Renal pelvis (tissue), 4 donors: ENCODE results near the gene JAKMIP3. TPM values are rescaled to one million over a fixed set of nuclear protein-coding genes. Genes with fewer than 3 reads are reported as not detected.
A peak's percentile ranks its signal among the peaks of the same experiment; 100 is the strongest.

Experiments used
- DNase-seq: peaks from one replicate; pipeline ENCODE4 v3.0.0-alpha.2; 2013
- polyA plus RNA-seq, 3 donors: library from polyadenylated mRNA; unstranded; fragments of 120-200 nt; gene quantifications; one replicate each; pipeline ENCODE4 v1.2.1, GENCODE V29; 2013; ENCODE audit not compliant: insufficient read length in 3 of 3

The JAKMIP3 gene
- polyA plus RNA-seq, 3 donors: 0.19 to 0.41 (median 0.39) TPM

DNA sequence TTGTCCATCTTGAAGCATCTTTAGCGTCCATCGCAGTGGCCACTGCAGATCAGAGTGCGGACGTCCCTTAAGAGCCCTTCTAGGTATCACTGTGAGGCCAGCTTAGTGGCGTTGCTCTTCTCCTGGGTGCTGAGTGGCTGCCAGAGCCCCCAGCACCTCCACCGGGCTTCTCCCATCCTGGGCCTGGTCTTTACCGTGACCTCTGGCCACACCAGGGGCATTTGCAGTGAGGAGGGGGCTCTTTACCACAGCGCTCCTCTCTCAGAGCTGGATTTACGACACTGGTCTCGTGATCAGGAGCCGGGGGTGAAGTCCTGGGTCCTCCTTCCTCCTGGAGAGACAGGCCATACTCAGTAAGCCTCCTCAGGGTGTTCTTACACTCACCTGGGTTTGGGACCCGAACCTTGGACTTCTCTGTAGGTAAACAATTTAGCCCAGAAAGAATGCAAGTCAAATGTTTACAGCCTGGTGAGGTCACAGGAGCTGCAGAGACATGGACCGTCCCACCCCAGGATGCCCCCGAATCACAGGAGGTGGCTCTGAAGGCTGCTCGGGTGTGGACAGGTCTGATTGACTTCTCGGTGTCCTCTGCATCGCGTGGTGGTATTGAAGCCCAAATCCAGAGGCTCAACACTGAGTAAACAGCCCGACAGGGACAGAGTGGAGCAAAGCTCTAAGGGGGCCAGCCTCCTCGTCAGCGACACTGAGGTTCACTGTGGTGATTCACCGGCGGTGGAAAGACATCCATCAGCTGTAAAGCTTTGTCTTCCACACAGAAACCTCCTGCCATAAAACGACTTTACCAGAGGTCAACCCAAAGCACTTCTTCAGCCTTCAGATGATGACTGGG lies 33.0 kb downstream of the JAKMIP3 start:
- DNase-seq: no peak

DNA sequence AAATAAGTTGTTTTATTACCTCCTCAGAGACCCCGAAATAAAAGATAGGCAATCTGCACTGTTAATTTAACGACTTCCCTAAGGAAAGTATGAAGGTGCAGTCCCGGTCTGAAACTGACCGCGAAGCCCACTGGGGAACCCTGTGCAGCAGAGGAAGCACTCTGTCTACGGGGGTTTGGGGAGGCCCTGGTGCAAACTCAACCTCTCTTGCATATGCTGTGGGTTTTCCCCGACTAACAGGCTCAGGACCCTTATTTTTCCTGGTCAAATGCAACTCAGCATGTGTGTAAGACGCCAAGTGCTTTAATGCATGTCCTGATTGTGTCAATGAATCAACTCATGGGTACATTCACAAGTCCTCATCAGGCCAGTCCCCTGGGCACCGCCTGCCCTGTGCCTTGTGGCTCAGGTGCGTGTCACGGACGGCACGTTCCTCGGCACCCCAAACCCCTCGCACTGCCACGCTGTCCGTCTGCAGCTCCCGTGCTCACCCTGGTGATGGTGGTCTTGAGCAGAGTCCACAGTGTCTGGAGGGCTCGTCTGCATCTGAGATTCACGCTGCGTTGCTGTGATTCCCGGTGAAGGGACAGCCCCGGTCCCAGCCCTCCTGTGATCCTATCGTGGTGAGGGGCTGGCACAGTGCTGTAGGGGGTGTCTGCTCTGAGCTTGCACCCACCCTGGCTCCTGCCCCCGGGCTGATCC lies 33.8 kb downstream of the JAKMIP3 start:
- DNase-seq: no peak

DNA sequence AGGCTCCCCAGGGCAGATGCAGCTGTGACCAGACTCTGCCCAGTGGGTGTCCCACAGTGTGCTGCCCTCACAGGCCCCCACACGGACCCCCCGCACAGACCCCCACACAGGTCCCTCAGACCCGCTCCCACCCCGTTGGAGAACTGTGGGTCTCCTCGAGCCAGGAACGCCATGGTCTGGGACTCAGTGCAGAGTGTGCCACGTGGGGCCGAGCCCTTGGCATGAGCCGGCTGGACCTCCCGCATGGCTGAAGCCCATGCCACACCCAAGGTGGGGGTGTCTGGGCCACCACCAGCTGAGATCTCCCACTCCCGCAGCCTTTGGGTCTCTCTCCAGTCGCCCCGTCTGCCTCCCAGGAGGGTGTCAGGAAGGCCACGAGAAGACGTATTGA lies 34.3 kb downstream of the JAKMIP3 start:
- no peak for DNase-seq

DNA sequence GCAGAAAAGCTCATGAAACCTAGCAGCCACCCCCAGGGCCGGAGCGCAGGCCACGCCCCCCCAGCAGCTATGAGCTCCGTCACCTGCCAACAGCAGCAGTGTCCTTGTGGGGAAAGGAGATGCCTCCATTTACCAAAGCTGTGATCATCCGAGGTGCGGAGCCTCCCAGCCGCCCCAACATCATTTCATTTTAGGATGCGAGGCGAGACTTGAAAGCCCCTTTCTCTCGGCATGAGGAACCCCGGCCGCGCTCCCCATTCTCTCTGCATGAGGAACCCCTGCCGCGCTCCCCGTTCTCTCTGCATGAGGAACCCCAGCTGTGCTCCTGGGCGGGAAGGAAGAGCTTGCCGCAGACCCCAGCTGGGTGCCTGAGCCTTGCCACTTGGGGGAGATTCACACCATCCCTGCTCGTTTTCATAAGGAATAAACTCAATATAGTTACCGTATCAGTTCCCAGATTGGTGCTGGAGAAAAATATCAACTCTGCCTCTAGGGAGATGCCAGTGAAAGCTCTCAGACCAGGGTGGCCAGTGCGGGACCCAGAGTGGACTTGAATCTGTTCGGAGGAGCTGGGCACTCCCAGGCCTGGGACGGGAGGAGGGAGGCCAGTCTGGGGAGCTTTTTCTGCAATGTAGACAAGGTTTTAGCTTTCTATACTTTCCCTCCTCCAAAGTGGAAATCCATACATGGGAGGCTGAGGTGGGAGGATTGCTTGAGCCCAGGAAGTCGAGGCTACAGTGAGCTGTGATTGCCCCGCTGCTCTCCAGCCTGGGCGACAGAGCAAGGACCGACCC lies 35.0 kb downstream of the JAKMIP3 start:
- no peak for DNase-seq

DNA sequence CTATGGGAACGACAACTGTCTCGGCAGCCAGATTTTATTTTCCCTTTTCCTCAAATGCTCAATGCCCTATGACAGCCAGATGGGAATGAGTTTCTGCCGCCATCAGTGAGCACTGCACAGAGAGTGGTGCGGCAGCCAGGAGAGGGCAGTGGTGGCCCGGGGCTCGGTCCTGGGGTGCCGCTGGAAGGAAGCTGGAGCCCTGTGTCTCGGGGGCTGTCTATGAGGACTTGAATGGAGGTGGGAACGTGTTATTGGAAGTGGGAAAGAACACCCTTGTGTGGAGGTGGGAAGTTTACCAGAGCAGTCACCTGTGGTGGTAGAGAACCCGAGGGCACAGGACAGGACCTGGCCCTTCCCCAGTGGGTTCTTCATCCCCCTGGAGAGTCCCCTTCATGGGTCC lies 35.8 kb downstream of the JAKMIP3 start:
- DNase-seq: no peak

DNA sequence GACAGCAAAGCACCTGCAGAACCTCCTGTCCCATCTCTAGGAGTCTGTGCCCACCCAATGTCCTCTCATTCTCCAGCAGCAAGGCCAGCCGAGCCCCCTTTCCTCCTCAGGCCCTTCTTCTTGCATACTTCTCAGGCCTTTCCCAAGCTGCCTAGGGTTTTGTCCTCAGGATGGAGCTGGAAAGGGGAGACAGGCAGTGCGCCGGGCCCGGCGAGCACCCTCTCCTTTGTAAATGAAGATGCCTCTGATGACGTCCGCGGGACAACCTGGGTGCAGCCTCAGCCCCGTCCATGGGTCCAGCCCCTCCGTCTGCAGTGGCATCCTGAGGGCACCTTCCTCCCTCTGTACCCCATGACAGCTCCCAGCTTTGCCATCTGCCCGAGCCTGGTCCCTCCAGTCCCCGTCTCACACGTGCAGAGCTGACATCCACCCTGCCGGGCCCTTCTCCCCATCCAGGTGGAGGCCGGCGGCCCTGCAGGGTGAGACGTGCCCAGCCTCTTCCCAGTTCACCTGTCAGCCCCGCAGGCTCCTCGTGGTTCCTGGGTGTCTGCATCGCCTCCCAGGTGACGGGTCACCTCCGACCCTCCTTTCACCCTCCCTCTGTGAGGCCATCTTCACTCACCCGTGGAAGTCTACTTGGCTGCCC lies 36.4 kb downstream of the JAKMIP3 start:
- no peak for DNase-seq

DNA sequence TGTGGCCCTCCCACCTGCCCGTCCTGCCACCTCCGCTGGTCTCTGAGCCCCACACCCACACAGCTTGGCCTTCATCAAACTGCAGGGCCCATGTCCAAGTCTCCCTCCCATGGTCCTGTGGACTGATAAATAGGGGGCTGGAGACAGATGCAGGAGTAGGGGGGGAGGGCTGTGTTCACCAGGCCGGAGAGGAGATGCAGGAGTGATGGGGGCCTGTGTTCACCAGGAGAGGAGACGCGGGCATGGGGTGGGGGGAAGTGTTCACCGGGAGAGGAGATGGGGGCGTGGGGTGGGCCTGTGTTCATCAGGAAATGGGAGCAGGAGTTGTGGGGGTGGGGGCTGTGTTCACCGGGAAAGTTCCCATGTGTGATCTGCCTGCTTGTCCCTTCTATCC lies 37.0 kb downstream of the JAKMIP3 start:
- no peak for DNase-seq

DNA sequence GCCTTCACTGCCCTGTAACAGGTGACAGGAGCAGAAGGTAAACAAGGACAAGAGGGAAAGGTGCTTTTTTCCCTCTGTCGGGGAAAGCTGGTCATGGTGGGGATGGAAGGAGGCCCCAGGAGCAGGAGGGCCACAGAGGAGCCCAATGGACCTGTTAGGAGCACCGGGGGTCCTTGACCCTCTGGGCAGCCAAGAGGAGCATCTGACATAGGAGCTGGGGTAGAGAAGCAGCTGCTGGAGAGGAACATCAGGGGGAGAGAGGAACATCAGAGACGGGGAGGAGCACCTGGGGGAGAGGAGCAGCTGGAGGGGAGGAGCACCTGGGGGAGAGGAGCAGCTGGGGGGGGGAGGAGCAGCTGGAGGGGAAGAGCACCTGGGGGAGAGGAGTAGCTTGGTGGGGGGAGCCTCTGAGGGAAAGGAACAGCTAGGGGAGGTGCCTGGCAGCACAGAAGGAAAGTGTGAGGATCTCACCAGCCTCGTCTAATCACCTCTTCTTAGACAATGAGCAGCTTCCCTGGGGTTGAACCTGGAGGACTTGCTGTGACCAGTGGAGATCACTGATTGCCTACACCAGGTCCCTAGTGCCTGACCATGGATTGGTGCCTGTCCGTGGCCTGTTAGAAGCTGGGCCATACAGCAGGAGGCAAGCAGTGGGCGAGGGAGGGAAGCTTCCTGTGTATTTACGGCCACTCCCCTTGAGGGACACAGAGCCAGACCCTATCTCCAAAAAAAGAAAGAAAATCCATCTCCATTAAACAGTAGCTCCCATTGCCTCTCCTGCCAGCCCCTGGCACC lies 37.6 kb downstream of the JAKMIP3 start:
- DNase-seq: no peak

DNA sequence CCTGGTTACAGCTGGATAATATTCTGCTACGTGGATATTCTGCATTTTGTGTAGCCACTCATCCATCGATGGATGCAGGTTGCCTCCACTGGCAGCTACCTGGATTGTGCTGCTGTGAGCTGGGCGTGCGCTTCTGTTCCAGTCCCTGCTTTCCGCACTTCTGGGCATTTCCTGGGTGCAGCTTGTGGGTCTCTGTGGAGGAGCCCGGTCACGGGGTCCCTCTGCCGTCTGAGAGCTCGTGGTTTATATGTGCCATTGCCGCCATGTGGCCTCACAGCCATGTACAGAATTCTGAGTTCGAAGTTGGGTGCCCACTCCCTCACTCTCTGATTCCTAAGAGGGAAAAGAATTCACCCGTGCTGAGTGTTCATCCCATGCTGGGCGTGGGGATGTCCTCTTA lies 38.3 kb downstream of the JAKMIP3 start:
- DNase-seq: no peak

DNA sequence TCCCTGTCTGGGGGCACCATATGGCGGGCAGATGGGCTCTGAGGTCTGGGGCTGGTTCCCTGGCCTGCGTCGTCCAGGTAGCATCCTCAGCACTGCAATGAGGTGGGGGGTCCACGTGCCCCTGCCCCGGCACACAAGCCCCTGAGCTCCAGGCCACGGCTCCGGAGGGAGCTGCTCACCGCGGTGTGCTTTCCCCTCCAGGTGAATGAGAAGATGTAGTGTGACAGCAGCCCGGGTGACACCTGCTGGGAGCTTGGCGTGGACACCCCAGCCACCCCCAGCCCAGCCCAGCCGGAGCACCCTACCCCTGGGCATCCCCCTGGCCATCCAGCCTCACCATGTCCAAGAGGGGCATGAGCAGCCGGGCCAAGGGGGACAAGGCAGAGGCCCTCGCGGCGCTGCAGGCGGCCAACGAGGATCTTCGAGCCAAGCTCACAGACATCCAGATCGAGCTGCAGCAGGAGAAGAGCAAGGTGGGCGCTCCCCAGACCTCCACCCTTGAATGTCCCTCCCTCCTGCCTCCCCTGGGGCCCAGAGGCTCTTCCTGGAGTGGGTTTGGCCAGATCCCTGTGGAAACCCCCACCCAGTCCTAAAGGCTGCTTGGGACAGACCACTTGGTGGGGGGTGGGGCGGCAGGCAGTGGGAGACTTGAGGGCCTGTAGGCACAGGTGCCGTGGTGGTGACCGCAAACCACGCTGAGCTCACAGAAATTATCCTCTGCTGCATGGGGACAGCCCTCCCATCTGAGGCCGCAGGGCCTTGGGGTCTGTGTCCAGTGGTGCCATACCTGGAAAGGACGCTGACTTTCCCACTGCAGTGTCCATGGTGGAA lies 38.9 kb downstream of the JAKMIP3 start:
- no peak for DNase-seq

DNA sequence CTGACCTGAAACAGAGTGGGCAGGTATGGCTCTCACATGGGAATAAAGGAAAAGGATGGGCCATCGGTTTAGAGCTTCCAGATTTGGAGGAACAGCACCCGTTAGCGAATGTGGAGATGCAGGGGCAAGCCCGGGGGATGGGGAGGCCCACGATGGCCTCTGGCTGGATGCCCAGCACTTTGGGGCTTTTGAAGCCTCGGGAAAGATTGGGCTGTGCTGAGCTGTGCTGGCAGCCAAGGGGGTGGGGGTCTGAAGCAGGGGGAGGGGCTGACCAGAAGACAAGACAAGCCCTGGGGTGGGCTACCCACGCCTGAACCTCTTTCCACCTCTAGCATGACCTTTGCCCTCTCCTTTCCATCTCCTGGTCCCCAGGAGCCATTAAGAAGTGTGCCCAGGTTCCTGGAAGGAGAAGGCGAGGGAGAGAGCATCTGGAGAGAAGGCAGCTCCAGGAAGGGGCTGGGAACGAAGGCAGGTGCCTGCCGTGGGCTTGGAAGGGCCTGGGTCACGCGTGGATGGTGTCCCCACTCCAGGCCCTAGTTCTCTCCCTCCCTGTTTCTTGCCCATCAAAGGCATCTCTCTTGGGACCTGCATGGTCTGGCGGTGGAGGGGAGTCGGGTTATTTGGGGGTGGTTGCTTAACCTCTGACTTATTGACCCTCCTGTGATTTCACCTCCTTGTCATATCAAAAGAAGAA lies 39.7 kb downstream of the JAKMIP3 start:
- DNase-seq: no peak

DNA sequence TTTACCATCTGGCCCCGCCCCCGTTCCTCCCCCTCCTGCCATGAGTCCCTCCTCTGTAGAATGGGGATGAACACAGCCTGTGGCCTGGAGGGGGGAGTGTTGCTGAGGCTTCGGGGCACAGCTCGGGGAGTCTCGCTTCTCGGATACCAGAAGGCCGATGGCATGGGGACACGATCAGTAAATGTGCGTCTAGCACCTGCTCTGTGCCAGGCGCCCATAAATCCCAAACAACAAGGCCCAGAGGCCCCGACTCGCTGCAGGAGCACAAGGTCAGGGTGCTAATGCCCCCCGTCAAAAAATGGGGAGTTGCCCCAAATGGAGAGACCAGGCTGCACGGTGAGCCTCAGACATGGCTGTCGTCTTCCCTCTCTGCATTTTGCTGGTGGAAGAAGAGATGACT lies 40.7 kb downstream of the JAKMIP3 start:
- DNase-seq: no peak

DNA sequence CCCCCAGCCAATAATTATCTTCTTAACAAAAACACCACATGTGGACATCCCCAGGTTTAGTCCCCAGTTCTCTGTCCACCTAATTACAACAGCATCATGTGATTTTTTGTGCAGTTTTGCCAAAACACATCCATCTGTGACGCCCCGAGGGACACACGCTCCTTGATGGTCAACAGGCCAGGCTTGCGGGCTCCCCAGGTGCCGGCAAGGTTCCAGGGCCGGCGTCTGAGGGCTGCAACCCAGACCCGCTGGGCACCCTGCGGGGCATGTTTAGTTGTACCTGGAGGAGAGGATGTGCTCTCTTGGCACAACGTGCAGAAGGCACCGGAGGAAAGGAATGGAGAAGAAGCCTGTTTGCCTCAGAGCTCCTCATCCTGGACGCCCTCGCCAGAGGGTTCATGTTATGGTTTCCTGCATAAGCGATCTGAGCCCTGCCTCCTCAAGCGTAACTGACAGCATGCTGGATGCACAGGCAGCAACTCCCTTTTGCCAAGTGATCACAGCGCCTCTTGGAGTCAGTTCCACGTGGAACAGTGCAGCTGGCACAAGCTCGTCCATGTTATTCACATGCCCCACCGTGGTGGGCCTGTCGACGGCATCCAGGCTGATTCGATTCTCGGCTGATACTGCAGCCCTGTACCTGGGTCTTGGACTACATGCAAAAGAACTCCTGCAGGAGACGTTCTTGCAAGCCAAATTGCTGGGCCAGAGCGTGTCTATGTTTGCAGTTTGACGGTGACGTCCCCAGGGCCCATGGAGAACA lies 41.6 kb downstream of the JAKMIP3 start:
- DNase-seq: peak; percentile 64

DNA sequence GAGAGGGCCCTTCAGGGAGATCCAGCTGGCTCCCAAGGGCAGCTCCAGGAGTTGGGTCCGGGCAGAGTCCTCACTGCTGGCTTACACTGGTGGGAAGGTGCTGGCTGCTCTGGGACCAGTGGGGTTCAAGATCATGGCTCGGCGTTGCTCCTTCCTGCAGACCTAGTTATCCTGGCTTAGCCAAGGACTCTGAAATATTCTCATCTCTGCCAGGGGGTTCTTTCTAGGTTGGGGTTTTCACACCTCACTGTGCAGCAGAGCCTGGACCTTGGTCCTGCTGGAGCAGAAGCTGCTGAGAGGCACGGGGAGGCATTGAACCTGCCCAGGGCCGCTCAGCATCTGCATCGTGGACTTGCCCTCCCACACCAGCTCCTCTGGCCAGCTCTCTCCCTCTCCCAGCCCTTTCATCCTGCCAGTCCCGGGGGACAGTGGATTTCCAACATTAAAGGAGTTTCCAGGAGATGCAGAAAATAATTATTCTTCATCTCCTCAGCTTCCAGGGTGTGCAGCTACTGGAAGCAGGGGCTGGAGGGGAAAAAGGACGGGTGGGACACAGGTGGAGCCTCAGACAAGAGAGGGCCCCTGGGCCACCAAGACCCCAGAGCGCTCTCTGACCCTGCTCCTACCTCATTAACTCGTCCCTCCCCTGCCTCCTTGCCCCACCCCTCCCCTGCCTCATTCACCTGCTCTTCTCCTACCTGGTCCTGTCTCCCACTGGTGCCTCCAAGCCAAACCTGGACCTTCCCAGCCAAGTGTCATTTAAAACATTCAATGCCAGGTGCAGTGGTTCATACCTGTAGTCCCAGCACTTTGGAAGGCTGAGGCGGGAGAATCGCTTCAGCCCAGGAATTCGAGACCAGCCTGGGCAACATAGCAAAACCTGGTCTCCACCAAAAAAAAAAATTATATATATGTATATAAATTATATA lies 42.5 kb downstream of the JAKMIP3 start:
- no peak for DNase-seq

DNA sequence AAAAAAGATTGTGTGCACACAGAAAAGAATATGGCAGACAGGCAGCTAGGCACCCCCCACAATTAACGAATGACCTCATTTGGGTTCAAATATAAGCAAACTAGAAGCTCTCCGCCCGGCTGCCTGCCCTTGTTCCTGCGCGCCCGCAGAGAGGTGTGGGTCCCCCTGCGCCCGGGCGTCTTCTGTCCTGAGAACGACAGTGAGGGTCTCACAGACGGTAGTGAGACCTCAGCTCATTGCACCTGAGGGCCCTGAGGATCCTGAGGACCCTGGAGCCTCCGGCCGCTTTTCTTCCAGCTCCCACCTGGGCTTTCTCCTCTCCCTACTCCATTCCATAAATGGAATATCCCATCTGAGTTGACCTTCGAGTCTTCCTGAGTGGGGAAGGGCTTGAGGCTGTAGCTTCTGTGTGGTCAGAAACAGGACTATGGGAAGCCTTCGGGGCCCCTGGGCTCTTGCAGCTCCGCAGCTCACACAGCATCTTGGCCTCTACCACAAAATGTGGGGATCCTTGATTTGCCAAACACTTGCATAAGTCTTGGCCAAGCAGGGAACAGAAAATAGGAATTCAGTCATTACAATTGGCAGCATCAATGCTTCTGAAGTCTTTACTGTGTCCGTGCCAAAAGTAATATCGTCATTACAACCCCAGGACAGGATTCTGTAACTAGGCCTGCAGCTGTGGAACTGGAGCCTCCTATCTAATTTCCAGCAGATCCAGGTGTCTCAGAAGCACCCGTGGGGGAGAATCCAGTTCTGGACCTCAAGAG lies 43.8 kb downstream of the JAKMIP3 start:
- no peak for DNase-seq

DNA sequence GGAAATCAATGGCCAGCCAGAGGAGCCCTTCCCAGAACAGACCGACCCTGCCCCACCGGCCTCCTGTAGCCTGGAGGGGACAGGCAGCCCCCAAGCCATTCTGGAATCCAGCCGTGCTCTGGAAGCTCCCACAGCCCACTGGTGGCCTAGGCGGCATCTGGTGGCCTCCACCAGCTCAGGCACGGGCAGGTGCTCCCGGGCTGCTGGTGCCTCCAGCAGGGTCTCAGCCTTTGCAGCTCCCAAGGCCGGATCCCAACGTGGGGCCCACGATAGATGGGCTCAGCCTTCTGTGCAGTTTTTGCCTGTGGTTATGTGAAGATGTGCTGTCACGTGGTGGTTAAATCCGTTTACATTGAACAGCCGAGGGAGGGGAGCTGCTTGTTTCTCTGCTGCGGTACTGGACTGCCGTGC lies 44.4 kb downstream of the JAKMIP3 start:
- DNase-seq: no peak

DNA sequence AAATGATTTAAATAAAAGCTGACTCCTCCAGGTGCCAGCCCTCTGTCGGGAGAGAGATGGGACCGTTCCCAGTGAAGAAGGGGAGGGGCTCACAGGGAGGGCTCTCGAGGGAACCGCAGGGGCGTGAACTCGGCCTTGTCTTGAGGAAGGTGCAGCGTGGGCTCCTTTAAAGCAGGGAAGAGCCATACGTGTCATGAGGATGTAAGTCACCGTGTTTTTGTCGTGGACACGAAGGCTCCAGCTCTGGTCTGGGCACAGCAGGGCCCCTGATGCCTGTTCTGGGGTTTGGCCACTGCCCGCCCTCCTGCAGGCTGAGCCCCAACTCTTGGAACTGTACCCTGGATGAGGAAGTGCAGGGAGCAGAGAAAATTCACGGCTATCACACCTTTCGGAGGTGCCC lies 45.0 kb downstream of the JAKMIP3 start:
- DNase-seq: no peak
